ENCODE measurements around the gene AGO4.

DNA sequence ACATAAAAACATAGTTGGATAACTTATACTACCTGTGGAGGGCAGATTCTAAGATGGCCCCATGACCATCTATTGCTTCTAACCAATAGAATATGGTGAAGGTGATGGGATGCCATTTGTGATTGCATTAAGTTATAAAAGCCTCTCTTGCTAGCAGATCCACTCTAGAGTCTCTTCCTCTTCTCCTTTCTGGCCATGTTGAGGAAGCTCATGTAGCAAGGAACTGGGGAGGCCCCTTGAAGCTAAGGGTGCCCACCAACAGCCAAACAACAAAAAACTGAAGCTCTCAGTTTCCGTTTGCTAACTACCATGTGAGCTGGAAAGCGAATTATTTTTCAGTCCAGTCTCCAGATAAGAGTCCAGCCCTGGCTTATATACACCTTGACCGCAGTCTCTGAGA, 59.2 kb downstream of the AGO4 start:
- no peak for TF ChIP-seq CTCF (IDR thresholded peaks at IDR 0.05)
- no peak for TF ChIP-seq EZH2 (IDR thresholded peaks at IDR 0.05)
- TF ChIP-seq EZH2phosphoT487 (IDR thresholded peaks at IDR 0.05): no peak

Data from neural progenitor cell (in vitro differentiated cells).